GM19193 (cell line): ENCODE results near the gene ATP8B1.

ENCODE experiments used
- POLR2A ChIP-seq: IDR thresholded peaks from 4 replicates; pipeline ENCODE4 v1.6.1; 2011; ENCODE audit not compliant: insufficient read depth, insufficient read length; ENCODE audit errors: extremely low read depth

Gene ATP8B1

DNA sequence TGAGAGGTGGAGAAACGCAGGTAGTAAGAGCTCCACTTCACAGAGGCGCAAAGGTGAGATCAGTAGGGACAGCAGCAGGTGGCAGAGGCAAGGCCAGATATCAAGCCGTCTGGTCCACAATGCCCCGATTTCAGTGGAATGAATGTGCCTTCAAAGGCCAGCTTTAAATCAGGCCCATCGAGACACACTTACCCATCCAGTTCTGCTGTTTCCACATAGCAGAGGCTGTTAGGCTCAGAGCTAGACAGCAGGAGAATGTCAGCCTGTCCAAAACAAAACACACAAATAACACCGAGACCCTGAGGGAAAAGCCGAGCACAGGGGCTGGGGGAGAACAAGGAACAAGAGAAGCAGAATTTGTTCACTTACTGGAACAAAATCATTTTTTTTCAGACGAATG, 105.7 kb downstream of the ATP8B1 start:
- no peak for TF ChIP-seq POLR2A

DNA sequence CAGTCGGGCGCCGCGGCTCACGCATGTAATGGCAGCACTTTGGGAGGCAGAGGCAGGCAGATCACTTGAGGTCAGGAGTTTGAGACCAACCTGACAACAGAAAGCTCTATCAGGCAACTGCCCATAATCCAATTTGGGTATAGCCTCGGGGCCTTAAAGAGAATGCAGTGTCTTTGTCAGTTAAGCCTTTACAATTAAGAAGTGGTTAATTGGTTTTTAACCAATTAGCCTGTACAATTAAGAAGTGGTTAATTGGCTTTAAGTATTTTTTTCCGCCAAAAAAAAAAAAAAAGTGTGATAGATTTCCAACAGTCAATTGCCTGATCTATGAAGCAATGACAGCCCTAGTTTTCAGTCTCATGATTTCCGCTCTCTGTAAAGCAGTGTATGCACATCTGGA, 106.8 kb downstream of the ATP8B1 start:
- TF ChIP-seq POLR2A: no peak

DNA sequence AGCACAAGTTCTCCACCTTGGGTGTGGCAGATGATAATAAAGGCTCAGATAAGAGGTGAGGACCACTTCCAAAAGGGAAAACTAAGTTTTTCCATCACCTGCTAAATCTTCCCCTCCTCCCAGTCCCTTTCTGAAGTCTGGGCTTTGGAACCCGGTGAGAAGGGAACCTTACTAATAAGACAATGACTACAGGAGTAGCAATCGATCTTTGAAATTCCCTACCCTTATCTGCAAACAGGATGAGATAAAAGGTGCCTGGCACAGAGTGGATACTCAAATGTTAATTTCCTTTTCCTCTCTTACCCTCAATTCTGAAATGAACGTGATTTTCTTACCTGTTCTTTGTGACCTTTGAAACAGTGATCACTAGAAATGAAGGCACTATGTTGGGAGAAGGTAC, 111.8 kb downstream of the ATP8B1 start:
- no peak for TF ChIP-seq POLR2A

DNA sequence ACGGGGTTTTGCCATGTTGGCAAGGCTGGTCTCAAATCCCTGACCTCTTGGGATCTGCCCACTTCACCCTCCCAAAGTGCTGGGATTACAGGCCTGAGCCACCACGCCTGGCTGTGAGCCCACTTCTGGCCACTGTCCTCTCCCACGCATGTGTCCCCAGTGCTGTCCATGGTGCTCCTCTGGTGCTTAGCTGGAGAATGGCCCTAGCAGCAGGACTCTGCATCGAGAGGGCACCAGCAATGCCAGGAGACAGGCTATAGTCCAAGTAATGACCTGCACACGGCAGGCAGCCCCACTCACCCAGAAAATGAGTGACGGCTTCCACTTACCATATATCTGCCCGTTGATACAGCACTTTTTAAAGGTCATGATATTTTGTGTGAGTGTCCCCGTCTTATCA, 115.1 kb downstream of the ATP8B1 start:
- TF ChIP-seq POLR2A: no peak

DNA sequence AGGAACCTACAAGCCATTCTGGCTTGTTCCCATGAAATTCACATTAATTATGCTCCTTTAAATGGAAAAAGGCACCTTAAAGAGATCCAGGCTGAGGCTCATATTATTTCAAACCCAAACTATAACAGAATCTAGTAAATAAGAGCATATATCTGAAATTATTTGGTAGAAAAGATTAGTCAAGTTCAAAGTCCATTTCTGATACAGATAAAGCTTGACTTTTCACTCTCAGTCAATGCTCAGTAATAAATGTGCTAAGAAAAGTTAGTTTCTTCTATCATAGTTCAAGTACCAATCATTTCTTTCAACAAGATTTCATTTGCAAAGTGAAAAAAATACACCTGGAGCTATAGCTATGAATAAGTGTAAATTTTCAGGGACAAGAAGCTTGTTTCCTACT, 119.6 kb downstream of the ATP8B1 start:
- no peak for TF ChIP-seq POLR2A

DNA sequence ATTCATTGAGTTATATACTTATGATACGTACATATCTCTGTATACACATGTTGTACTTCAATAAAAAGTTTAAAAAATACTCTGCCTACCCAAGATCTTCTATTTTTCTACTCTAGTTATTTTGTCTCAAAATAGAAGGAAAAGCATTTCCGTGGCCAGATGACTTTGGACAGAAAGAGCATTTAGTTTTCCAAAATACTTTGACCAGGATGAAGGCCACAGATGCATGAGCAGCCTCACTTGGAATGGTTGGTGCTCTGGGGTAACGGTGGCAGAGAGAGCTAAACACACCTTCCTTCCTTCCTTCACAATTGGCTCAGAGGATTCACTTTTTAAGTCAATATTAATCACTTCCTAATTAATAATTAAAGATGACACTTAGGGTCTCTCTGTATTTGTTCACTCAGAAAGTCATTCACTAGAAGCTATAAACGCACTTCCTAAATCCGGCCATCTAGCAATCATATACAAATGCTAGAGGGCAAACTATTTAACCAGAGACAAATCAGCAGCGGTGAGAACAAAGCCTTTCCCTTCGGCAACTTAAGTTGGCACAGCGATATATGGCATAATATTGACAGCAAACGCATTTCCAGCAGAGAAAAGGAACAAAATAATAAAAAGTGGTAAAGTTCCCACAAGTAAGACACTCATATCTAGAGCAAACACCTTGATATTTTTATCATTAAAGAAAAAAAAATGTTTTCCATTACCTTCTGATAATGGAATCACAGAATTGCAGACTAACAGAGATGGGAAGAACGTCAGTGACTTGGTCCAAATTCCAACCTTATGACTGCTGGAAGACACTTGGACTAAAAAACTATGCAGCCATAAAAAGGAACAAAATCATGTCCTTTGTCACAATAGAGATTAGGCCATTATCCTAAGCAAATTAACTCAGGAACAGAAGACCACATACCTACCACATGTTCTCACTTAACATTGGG, 125.6 kb downstream of the ATP8B1 start:
- no peak for TF ChIP-seq POLR2A

DNA sequence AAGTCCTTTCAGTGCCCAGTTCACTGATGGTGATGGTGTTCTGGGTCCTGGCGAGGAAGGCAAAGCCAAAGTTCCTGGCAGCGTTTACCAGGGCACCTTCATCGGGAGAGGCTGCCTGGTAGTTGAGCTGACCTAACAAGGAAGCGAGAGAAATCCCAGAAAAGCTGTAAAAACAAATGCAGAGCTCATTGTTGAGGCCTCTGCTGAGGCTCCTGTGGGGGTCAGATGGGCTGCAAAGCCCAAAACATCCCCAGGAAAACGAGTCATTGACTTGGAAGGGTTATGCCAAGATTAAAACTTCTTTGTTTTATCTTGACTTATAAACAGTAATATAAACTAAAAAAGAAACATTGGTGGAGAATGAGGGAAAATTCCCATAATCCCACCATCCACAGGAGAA, 128.2 kb downstream of the ATP8B1 start:
- TF ChIP-seq POLR2A: no peak

DNA sequence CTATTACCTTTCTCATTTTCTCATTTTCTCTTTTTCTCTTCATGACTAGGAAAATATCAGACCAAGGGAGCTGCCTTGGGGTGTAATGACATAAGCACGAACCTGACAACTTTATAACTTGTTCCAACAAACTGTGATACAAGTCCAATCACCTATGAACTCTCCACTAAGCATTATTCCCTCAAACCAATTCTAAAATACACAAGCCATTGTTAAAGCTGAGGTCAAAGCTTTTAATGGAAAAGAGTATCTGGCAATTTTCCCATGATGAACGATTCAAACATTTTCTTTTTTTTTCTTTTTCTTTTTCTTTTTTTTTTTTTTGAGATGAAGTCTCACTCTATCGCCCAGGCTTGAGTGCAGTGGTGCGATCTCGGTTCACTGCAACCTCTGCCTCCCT, 133.1 kb downstream of the ATP8B1 start:
- TF ChIP-seq POLR2A: no peak

DNA sequence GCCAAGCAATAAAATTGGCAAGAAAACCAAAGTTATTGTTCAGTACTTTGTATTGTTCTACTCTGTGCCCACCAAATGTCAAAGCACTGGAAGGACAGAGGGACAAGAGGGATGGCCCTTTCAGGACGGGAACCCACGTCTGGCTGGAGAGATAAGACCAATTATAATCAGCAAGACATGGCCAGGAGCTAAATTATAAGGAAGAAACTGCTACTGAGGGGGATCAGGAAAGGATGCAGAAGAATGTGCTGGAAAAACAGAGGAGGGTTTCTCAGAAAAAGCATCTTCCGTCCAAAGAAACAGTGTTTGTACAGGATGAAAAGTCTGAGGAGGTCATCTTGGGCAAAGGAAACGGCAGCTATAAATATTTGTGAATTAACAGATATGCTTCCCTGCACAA, 135.1 kb downstream of the ATP8B1 start:
- TF ChIP-seq POLR2A: no peak

DNA sequence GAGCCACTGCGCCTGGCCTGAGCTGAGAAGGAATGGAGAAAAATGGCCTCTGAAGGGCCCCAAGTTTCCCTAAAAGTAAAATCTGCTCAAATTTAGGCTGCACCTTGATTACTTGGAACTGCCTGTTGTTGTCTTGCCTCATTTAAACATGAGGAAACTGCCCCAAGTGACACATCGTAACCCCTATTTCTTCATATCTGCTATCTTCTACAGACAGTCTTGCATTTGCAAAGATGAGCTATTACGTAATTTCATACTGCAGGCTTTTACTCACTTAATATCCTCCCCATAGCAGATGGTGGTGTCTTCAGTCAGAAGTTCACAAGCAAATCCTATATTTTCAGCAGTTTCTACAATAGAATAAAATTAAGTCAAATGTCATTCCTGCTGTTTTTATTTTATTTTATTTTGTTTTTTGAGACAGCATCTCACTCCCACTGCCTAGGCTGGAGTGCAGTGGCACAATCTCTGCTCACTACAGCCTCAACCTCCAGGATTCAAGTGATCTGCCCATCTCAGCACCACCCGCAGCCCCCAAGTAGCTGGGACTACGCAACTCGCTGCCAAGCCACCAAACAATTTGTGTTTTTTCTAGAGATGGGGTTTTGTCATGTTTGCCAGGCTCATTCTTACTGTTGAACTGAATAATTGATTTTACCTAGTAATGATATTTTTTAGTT, 136.2 kb downstream of the ATP8B1 start:
- TF ChIP-seq POLR2A: no peak

DNA sequence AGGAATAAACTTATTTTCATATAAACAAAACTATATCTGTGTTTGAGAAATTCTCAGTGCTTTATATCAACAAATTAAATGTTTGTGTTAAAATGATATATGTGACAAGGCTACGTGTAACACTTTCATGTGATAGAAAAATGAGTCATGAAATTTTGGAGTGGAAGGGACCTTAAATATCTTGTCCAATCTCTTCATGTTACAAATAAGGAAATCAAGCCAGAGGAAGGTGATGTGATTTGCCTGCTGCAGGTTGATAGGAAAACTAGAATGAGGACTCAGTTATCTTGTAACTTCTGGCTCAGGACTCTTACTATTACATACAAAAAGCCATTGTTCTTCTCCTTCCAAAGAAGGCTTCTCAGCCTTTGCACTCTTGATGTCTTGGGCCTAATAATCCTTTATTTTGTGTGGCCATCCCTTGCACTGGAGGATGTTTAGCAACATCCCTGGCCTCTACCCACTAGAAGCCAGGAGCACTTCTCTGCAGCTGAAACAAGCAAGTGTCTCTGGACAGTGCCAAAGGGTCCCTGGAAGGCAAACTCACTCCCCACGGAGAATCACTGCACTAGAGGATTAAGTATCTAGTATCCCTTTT, 138.4 kb downstream of the ATP8B1 start:
- no peak for TF ChIP-seq POLR2A

DNA sequence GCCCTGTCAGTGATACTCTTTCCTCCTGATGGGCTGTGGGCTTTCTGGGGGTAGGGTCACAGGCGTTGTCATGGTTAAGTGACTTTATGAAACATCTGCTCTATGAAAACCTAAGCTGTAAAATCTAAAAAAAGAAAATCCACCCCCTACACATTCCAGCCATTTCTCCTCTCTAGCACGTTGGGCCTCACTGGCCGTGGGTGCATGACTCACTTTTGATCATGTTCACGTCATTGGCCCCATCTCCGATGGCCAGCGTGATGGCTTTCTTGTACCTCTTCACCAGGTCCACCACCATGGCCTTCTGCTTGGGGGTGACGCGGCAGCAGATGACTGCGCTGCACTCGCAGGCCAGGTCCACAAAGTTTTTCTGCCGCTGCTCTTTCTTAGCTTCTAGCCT, 142.2 kb downstream of the ATP8B1 start:
- TF ChIP-seq POLR2A: no peak

DNA sequence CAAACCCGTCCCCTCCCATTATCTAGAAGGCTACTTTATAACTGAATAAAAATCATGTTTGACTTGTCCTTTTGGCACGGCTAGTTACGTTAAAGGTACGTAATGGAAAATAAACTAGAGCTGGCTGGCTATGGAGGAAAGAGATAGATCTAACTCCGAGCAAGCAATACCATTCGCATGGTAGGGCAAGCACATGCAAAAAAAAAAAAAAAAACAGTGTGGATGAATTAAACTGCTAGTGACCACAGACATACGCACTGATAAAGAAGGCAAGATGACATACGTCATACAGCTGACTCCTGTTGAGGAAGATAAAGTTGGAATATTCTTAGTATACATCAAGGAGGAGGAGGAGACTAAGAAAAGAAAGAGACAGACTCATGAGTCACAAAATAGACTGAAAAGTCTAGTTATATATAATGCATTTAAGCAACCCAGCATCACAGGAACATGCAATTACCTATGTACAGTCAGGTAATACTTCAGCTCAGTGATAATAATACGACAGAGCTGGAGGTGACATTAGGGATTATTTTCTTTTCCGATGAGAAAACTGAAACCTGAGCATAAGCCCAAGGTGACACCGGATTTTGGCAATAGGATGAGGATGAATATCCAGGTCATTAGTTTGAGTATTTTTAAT, 143.5 kb downstream of the ATP8B1 start:
- TF ChIP-seq POLR2A: no peak

DNA sequence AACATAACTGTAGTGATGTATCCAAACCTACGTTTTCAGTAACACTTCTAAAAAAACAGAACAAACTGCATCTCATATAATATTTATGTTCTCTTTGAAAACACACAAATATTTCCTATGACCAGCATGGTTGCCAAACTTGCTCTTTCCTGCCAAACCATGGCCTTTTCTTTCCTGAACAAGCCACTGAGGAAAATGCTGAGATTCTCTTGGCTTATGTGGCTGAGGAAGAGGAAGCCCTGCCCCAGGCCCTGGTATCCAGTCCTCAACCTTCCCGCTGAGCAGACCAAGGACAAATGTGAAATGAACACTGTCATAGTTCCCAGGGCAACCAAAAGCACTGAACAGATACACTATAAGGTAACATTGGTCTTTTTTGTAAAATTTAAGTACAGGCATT, 145.6 kb downstream of the ATP8B1 start:
- TF ChIP-seq POLR2A: no peak

DNA sequence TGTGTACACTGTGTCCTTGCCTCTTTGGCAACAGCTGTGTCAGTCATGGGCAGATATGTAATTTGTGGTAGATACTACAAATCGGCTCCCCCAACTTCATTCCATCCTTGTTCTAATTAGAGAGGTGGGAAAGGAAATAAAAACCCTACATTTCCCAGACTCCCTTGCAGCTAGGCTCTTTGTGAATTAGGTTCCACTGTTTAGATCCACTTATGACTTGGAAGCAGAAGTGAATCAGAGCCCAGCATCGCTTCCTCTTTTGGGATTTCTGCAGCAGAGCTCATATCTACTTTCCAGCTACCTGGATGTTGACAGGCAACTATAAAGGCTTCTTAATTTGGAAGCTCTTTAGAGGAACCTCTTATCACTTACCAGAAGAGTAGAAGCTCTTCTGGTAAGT, 147.4 kb downstream of the ATP8B1 start:
- TF ChIP-seq POLR2A: no peak
